HCT116 (cell line): ENCODE measurements around the gene DLX2.

ENCODE experiments used
- EZH2 ChIP-seq: fragments of 200-600 bp; sonication (generic); IDR thresholded peaks from 2 replicates; pipeline ENCODE4 v1.6.1; 2017; ENCODE audit warnings: antibody characterized with exemption, mixed run types
- POLR2AphosphoS5 ChIP-seq: IDR thresholded peaks from 2 replicates; pipeline ENCODE4 v1.6.1; 2011; ENCODE audit warnings: mild to moderate bottlenecking, low read depth, low read length, moderate library complexity
- RAD21 ChIP-seq: IDR thresholded peaks from 2 replicates; pipeline ENCODE4 v1.6.1; 2012; ENCODE audit warnings: low read depth, mild to moderate bottlenecking
- TF ChIP-seq, protein P1 (sequence below), 3 experiments: fragments of 200-600 bp in 1 of 3; sonication (generic) in 1 of 3; IDR thresholded peaks in 2 of 3; conservative IDR thresholded peaks in 1 of 3; 2 replicates each; pipeline ENCODE4 v1.5.1; 2012 to 2017; ENCODE audit warnings: low read depth in 2 of 3, low read length in 2 of 3, antibody characterized with exemption in 1 of 3, borderline replicate concordance in 1 of 3, control low read depth in 1 of 3, mild to moderate bottlenecking in 1 of 3, mixed read lengths in 1 of 3, mixed run types in 1 of 3, moderate library complexity in 1 of 3; ENCODE audit not compliant: insufficient read depth in 1 of 3
- TF ChIP-seq, protein P2 (sequence below): IDR thresholded peaks from 2 replicates; pipeline ENCODE4 v1.6.1; 2011; ENCODE audit warnings: mild to moderate bottlenecking, low read length, moderate library complexity; ENCODE audit not compliant: insufficient replicate concordance; ENCODE audit errors: extremely low read depth

DNA sequence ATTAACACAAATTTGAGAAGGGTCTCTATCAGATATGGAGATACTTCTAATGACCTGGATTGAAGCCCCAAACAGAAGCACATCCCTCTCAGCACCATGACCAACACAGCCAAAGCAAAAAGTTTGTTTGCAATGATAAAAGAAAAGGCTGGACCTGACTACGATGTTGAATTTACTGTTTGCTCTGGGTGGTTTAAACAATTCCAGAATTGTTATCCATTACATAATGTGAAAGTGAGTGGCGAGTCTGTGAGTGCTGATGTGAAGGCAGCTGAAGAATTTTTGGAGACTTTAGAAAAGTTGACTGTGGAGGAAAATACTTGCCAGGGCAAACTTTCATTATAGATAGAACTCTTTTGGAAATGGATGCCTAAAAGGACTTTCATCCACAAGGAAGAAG, 17.4 kb upstream of the DLX2 start:
- TF ChIP-seq, protein P1, sequence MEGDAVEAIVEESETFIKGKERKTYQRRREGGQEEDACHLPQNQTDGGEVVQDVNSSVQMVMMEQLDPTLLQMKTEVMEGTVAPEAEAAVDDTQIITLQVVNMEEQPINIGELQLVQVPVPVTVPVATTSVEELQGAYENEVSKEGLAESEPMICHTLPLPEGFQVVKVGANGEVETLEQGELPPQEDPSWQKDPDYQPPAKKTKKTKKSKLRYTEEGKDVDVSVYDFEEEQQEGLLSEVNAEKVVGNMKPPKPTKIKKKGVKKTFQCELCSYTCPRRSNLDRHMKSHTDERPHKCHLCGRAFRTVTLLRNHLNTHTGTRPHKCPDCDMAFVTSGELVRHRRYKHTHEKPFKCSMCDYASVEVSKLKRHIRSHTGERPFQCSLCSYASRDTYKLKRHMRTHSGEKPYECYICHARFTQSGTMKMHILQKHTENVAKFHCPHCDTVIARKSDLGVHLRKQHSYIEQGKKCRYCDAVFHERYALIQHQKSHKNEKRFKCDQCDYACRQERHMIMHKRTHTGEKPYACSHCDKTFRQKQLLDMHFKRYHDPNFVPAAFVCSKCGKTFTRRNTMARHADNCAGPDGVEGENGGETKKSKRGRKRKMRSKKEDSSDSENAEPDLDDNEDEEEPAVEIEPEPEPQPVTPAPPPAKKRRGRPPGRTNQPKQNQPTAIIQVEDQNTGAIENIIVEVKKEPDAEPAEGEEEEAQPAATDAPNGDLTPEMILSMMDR (IDR thresholded peaks at IDR 0.05 in 2 of 3, conservative IDR thresholded peaks at IDR 0.05 in 1 of 3; ENCODE audit: borderline replicate concordance in 1 of 3, insufficient read depth in 1 of 3, low read depth in 2 of 3, low read length in 2 of 3), result no peak
- no peak for TF ChIP-seq POLR2AphosphoS5
- TF ChIP-seq RAD21, result no peak
- TF ChIP-seq, protein P2, sequence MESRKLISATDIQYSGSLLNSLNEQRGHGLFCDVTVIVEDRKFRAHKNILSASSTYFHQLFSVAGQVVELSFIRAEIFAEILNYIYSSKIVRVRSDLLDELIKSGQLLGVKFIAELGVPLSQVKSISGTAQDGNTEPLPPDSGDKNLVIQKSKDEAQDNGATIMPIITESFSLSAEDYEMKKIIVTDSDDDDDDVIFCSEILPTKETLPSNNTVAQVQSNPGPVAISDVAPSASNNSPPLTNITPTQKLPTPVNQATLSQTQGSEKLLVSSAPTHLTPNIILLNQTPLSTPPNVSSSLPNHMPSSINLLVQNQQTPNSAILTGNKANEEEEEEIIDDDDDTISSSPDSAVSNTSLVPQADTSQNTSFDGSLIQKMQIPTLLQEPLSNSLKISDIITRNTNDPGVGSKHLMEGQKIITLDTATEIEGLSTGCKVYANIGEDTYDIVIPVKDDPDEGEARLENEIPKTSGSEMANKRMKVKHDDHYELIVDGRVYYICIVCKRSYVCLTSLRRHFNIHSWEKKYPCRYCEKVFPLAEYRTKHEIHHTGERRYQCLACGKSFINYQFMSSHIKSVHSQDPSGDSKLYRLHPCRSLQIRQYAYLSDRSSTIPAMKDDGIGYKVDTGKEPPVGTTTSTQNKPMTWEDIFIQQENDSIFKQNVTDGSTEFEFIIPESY, result no peak
- TF ChIP-seq EZH2, result no peak
